Ishikawa (cell line): ENCODE measurements around the gene COX18.

Source experiments
- CEBPB ChIP-seq: IDR thresholded peaks from 2 replicates; pipeline ENCODE4 v1.6.1; 2012
- CREB1 ChIP-seq: IDR thresholded peaks from 2 replicates; pipeline ENCODE4 v1.6.1; 2012; ENCODE audit warnings: low read depth
- EGR1 ChIP-seq: IDR thresholded peaks from 2 replicates; pipeline ENCODE4 v1.6.1; 2012
- EP300 ChIP-seq: IDR thresholded peaks from 2 replicates; pipeline ENCODE4 v1.6.1; 2012; ENCODE audit warnings: borderline replicate concordance
- MAX ChIP-seq: IDR thresholded peaks from 2 replicates; pipeline ENCODE4 v1.6.1; 2012
- NFIC ChIP-seq: IDR thresholded peaks from 2 replicates; pipeline ENCODE4 v1.6.1; 2012
- RAD21 ChIP-seq: IDR thresholded peaks from 2 replicates; pipeline ENCODE4 v1.6.1; 2012; ENCODE audit warnings: low read depth
- REST ChIP-seq: IDR thresholded peaks from 2 replicates; pipeline ENCODE4 v1.6.1; 2012; ENCODE audit warnings: low read depth, mild to moderate bottlenecking
- TAF1 ChIP-seq: IDR thresholded peaks from 2 replicates; pipeline ENCODE4 v1.6.1; 2012; ENCODE audit warnings: low read depth, mild to moderate bottlenecking
- USF1 ChIP-seq: IDR thresholded peaks from 2 replicates; pipeline ENCODE4 v1.6.1; 2012
- YY1 ChIP-seq: IDR thresholded peaks from 2 replicates; pipeline ENCODE4 v1.6.1; 2012; ENCODE audit warnings: low read depth
- ZBTB7A ChIP-seq: IDR thresholded peaks from 2 replicates; pipeline ENCODE4 v1.6.1; 2012; ENCODE audit warnings: low read depth

GRCh38 chr4:73098713-73099112 lies 29.2 kb upstream of the COX18 start:
- TF ChIP-seq ZBTB7A (no peak), EP300 (no peak), CREB1 (no peak), CEBPB (no peak), REST (no peak), TAF1 (no peak), YY1 (no peak), NFIC (no peak), MAX (no peak), EGR1 (no peak), RAD21 (no peak), USF1 (no peak)
